Gastroesophageal sphincter (tissue), 4 donors: ENCODE measurements around the gene NLRP3. TPM values are rescaled to one million over a fixed set of nuclear protein-coding genes. Genes with fewer than 3 reads are reported as not detected.

Experiments used
- ATAC-seq: fragments of 150-250 bp; one replicate; pipeline ENCODE4 v1.9.1; 2016; ENCODE audit warnings: mild to moderate bottlenecking, moderate library complexity
- H3K27ac ChIP-seq, 4 donors: fragments of 200-600 bp; sonication (generic) in 3 of 4; 1 replicate in 3 of 4; 2 replicates in 1 of 4; pipeline ENCODE4 v1.5.1; 2016 to 2019
- H3K27me3 ChIP-seq: fragments of 200-600 bp; sonication (generic); one replicate; pipeline ENCODE4 v1.5.1; 2019
- H3K36me3 ChIP-seq, 2 donors: fragments of 200-600 bp; sonication (generic); one replicate each; pipeline ENCODE4 v1.5.1; 2019; ENCODE audit warnings: control low read depth in 1 of 2
- H3K4me1 ChIP-seq, 3 donors: fragments of 200-600 bp; sonication (generic); 1 replicate in 2 of 3; 2 replicates in 1 of 3; pipeline ENCODE4 v1.5.1; 2016 to 2019; ENCODE audit warnings: control low read depth in 2 of 3
- H3K4me3 ChIP-seq, 2 donors: fragments of 200-600 bp; sonication (generic); one replicate each; pipeline ENCODE4 v1.5.1; 2019; ENCODE audit warnings: mild to moderate bottlenecking in 1 of 2, moderate library complexity in 1 of 2
- H3K9me3 ChIP-seq, 3 donors: fragments of 200-600 bp; sonication (generic); one replicate each; pipeline ENCODE4 v1.5.1; 2017 to 2019; ENCODE audit warnings: control low read depth in 2 of 3
- CTCF ChIP-seq, 4 experiments: fragments of 200-600 bp in 2 of 4; fragments of 450-650 bp in 2 of 4; sonication (generic) in 1 of 4; IDR thresholded peaks; one replicate each; pipeline ENCODE4 v1.5.1; 2017 to 2019; ENCODE audit warnings: antibody characterized with exemption in 4 of 4, mild to moderate bottlenecking in 2 of 4, moderate library complexity in 2 of 4
- EP300 ChIP-seq: sonication (generic); formaldehyde crosslinking; IDR thresholded peaks from one replicate; pipeline ENCODE4 v1.6.1; 2017; ENCODE audit warnings: antibody characterized with exemption, mild to moderate bottlenecking
- POLR2A ChIP-seq, 2 donors: fragments of 450-650 bp; IDR thresholded peaks; one replicate each; pipeline ENCODE4 v1.6.1; 2017; ENCODE audit warnings: antibody characterized with exemption in 2 of 2, mild to moderate bottlenecking in 2 of 2, moderate library complexity in 1 of 2
- POLR2AphosphoS5 ChIP-seq: sonication (generic); formaldehyde crosslinking; IDR thresholded peaks from one replicate; pipeline ENCODE4 v1.6.1; 2017; ENCODE audit warnings: antibody characterized with exemption
- WGBS, 2 donors: methylation state at CpG; one replicate each; pipeline ENCODE4 v1.1.5; 2018; ENCODE audit warnings: low coverage in 1 of 2; 5-methylcytosine and 5-hydroxymethylcytosine counted together
- total RNA-seq, 4 donors: library from RNA; depleted of rRNA; stranded (reverse); fragments of >200 nt; gene quantifications; one replicate each; pipeline ENCODE4 v1.1.0, GENCODE V29; 2016

The NLRP3 gene
- total RNA-seq, 4 donors from 2014 or later: 0.66 to 3.7 (median 3.1) TPM

- TF ChIP-seq POLR2A (IDR thresholded peaks at IDR 0.05) (no peak), CTCF (IDR thresholded peaks at IDR 0.05) (no peak), POLR2AphosphoS5 (no peak), EP300 (no peak)
- H3K27me3 ChIP-seq: peaks cover 8% of the 10 kb centered on the region
- 19 to 41% methylated on average over 2 to 3 of the region's 5 CpGs for WGBS, 2 donors
- no peak overlapping the region for H3K27ac ChIP-seq
- H3K36me3 ChIP-seq: no peaks in the 10 kb centered on the region
- no peaks in the 10 kb centered on the region for H3K9me3 ChIP-seq
- ATAC-seq: no peak
- no peak overlapping the region for H3K4me3 ChIP-seq
- H3K4me1 ChIP-seq: no peaks in the 10 kb centered on the region
Observed at GRCh38 chr1:247443641-247444040, 27.7 kb downstream of the NLRP3 start.

GRCh38 chr1:247444571-247444970 is 28.6 kb downstream of the NLRP3 start:
- TF ChIP-seq POLR2A (IDR thresholded peaks at IDR 0.05) (no peak), EP300 (no peak), CTCF (IDR thresholded peaks at IDR 0.05) (no peak), POLR2AphosphoS5 (no peak)
- peaks cover 8% of the 10 kb centered on the region for H3K27me3 ChIP-seq
- ATAC-seq: no peak
- H3K4me1 ChIP-seq: no peaks in the 10 kb centered on the region
- H3K36me3 ChIP-seq: no peaks in the 10 kb centered on the region
- no peak overlapping the region for H3K27ac ChIP-seq
- H3K9me3 ChIP-seq: no peaks in the 10 kb centered on the region
- 36 to 68% methylated on average over 2 to 3 of the region's 6 CpGs for WGBS, 2 donors
- no peak overlapping the region for H3K4me3 ChIP-seq

DNA sequence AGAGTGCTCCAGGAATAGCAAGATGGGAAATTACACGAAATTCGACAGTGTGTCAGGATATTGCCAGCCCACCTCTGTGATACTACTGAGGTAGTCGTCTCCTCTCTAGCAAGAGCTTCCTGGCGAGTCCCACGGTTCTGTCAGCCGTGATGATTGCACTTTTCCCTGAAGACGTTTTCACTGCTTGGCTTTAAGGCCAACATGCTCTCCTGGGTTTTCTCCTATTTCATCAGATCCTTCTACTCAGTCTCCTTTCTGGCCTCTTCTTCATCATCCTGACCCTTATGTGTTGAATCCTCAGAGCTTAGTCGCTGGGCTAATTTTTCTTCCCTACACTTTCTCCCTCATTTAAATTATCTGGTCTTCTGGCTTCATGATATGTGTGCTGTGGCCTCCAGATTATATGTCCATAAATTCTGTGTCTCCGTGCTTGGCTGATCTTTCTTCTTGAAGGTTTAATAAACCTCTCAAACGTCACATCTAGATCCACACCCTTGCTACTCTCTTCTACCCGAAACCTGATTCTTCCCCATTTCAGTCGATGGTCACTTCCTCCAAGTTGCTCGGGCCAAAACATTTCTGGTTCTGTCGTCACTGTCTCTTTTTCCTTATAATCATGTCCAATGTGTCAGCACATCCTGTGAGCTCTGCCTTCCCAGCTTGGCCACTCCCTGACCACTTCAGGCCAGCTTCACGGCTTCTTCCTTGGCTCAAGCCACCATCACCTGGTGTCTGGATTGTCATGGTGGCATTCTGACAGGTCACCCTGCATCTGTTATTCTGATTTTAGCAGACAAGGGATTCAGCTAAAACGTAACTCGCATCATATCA is 29.8 kb downstream of the NLRP3 start:
- Histone ChIP-seq H3K4me1 (no peaks in the 10 kb centered on the region), H3K36me3 (no peaks in the 10 kb centered on the region), H3K9me3 (no peaks in the 10 kb centered on the region), H3K4me3 (no peak overlapping the region), H3K27ac (no peak overlapping the region), H3K27me3 (peaks cover 8% of the 10 kb centered on the region)
- ATAC-seq: peak; percentile 52
- TF ChIP-seq POLR2AphosphoS5 (no peak), POLR2A (IDR thresholded peaks at IDR 0.05) (no peak), CTCF (IDR thresholded peaks at IDR 0.05) (no peak), EP300 (no peak)
- WGBS, 2 donors: 77 to 84% methylated on average over 12 to 17 of the region's 17 CpGs

- Histone ChIP-seq H3K36me3 (no peaks in the 10 kb centered on the region), H3K4me3 (peak overlapping the region; percentile 46 to 51), H3K4me1 (no peaks in the 10 kb centered on the region), H3K27ac (no peak overlapping the region), H3K27me3 (peaks cover 10% of the 10 kb centered on the region), H3K9me3 (no peaks in the 10 kb centered on the region)
- WGBS, 2 donors: 78 to 82% methylated on average over 5 to 7 of the region's 7 CpGs
- no peak for TF ChIP-seq EP300
- no peak for TF ChIP-seq POLR2A (IDR thresholded peaks at IDR 0.05)
- TF ChIP-seq CTCF (IDR thresholded peaks at IDR 0.05): no peak
- no peak for TF ChIP-seq POLR2AphosphoS5
- no peak for ATAC-seq
Observed at GRCh38 chr1:247447162-247447909, 31.4 kb downstream of the NLRP3 start.
